ENCODE data around the gene PTPRS.

PTPRS gene

DNA sequence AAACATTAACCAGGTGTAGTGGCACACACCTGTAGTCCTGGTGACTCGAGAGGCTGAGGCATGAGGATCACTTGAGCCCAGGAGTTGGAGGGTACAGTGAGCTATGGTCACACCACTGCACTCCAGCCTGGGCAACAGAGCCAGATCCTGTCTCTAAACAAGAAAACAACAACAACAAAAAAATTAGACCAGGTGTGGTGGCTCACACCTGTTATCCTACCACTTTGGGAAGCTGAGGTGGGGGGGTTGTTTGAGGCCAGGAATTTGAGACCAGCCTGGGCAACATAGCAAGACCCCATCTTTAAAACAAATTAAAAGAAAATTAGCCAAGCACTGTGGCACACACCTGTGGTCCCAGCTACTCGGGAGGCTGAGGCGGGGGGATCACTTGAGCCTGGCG is 20.8 kb upstream of the PTPRS start:
- Histone ChIP-seq H3K27me3 (ENCODE audit: insufficient read depth, insufficient read length) (no peaks in the 10 kb centered on the region), H3K36me3 (ENCODE audit: insufficient read depth, insufficient read length, low read length) (no peaks in the 10 kb centered on the region), H3K9me3 (ENCODE audit: insufficient read depth, low read length) (no peaks in the 10 kb centered on the region), H3K4me1 (ENCODE audit: insufficient read depth, insufficient read length) (no peaks in the 10 kb centered on the region), H3K9ac (ENCODE audit: insufficient read length, low read depth) (no peak overlapping the region), H3K4me3 (ENCODE audit: insufficient read length, low read depth) (no peak overlapping the region)
- TF ChIP-seq SUZ12 (IDR thresholded peaks at IDR 0.05; ENCODE audit: extremely low read depth, insufficient read depth, insufficient read length) (no peak), ZNF274 (IDR thresholded peaks at IDR 0.05; ENCODE audit: low read depth, low read length) (no peak), YY1 (IDR thresholded peaks at IDR 0.05; ENCODE audit: insufficient read depth, insufficient read length) (no peak)
- DNase-seq (ENCODE audit: low read depth, low spot score): no peak

DNA sequence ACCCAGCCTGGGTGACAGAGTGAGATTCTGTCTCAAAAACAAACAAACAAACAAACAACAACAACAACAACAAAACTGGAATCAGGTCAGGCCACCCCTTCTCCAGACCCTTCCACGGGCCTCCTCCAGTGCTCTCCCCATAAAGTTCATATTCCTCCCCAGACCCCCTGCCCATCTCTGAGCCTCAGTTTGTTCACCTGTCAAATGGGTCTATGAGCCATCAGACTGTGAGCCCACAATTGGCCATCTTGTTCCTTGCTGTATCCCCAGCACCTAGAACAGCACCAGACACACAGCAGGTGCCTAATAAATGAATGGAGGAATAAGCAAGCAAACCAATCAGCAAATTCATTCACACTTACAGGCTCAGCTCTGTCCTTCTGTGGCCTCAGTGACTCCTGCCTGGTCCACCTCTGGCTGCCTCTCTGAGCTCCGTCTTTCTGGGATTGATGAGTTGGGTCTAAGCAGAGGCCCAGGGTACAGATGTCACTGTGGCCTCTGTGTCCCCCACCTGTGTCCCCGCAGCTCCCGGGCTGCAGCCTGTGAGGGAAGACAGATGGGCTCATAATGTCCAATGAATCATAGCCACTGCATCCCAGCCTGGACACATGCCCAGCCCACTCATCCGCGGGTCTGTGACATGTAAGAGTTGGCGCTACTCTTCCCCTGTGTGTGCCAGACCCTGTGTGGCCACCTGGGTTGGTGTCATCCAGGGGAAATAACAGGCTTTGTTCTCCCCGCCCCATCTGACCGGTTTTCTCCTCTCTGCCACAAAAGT is 19.6 kb upstream of the PTPRS start:
- DNase-seq (ENCODE audit: low read depth, low spot score): no peak
- no peaks in the 10 kb centered on the region for H3K27me3 ChIP-seq (ENCODE audit: insufficient read depth, insufficient read length)
- H3K36me3 ChIP-seq (ENCODE audit: insufficient read depth, insufficient read length, low read length): no peaks in the 10 kb centered on the region
- H3K4me1 ChIP-seq (ENCODE audit: insufficient read depth, insufficient read length): no peaks in the 10 kb centered on the region
- no peak overlapping the region for H3K4me3 ChIP-seq (ENCODE audit: insufficient read length, low read depth)
- H3K9me3 ChIP-seq (ENCODE audit: insufficient read depth, low read length): no peaks in the 10 kb centered on the region
- TF ChIP-seq SUZ12 (IDR thresholded peaks at IDR 0.05; ENCODE audit: extremely low read depth, insufficient read depth, insufficient read length) (no peak), ZNF274 (IDR thresholded peaks at IDR 0.05; ENCODE audit: low read depth, low read length) (no peak), YY1 (IDR thresholded peaks at IDR 0.05; ENCODE audit: insufficient read depth, insufficient read length) (no peak)
- no peak overlapping the region for H3K9ac ChIP-seq (ENCODE audit: insufficient read length, low read depth)

- no peak for DNase-seq (ENCODE audit: low read depth, low spot score)
- Histone ChIP-seq H3K4me3 (ENCODE audit: insufficient read length, low read depth) (no peak overlapping the region), H3K9me3 (ENCODE audit: insufficient read depth, low read length) (no peaks in the 10 kb centered on the region), H3K9ac (ENCODE audit: insufficient read length, low read depth) (no peak overlapping the region), H3K36me3 (ENCODE audit: insufficient read depth, insufficient read length, low read length) (no peaks in the 10 kb centered on the region), H3K4me1 (ENCODE audit: insufficient read depth, insufficient read length) (no peaks in the 10 kb centered on the region), H3K27me3 (ENCODE audit: insufficient read depth, insufficient read length) (no peaks in the 10 kb centered on the region)
- TF ChIP-seq SUZ12 (IDR thresholded peaks at IDR 0.05; ENCODE audit: extremely low read depth, insufficient read depth, insufficient read length) (no peak), ZNF274 (IDR thresholded peaks at IDR 0.05; ENCODE audit: low read depth, low read length) (no peak), YY1 (IDR thresholded peaks at IDR 0.05; ENCODE audit: insufficient read depth, insufficient read length) (no peak)
Measured at GRCh38 chr19:5358173-5358800, 17.7 kb upstream of the PTPRS start.

- peaks cover under 1% of the 10 kb centered on the region for H3K4me1 ChIP-seq (ENCODE audit: insufficient read depth, insufficient read length)
- H3K9ac ChIP-seq (ENCODE audit: insufficient read length, low read depth): no peak overlapping the region
- no peaks in the 10 kb centered on the region for H3K36me3 ChIP-seq (ENCODE audit: insufficient read depth, insufficient read length, low read length)
- DNase-seq (ENCODE audit: low read depth, low spot score): no peak
- TF ChIP-seq SUZ12 (IDR thresholded peaks at IDR 0.05; ENCODE audit: extremely low read depth, insufficient read depth, insufficient read length) (no peak), ZNF274 (IDR thresholded peaks at IDR 0.05; ENCODE audit: low read depth, low read length) (no peak), YY1 (IDR thresholded peaks at IDR 0.05; ENCODE audit: insufficient read depth, insufficient read length) (no peak)
- no peaks in the 10 kb centered on the region for H3K9me3 ChIP-seq (ENCODE audit: insufficient read depth, low read length)
- no peak overlapping the region for H3K4me3 ChIP-seq (ENCODE audit: insufficient read length, low read depth)
- no peaks in the 10 kb centered on the region for H3K27me3 ChIP-seq (ENCODE audit: insufficient read depth, insufficient read length)
Measured at GRCh38 chr19:5357584-5357983, 17.0 kb upstream of the PTPRS start.

- Histone ChIP-seq H3K4me3 (ENCODE audit: insufficient read length, low read depth) (no peak overlapping the region), H3K4me1 (ENCODE audit: insufficient read depth, insufficient read length) (peaks cover 7% of the 10 kb centered on the region), H3K36me3 (ENCODE audit: insufficient read depth, insufficient read length, low read length) (no peaks in the 10 kb centered on the region), H3K9me3 (ENCODE audit: insufficient read depth, low read length) (no peaks in the 10 kb centered on the region), H3K27me3 (ENCODE audit: insufficient read depth, insufficient read length) (no peaks in the 10 kb centered on the region), H3K9ac (ENCODE audit: insufficient read length, low read depth) (no peak overlapping the region)
- no peak for DNase-seq (ENCODE audit: low read depth, low spot score)
- TF ChIP-seq SUZ12 (IDR thresholded peaks at IDR 0.05; ENCODE audit: extremely low read depth, insufficient read depth, insufficient read length) (no peak), YY1 (IDR thresholded peaks at IDR 0.05; ENCODE audit: insufficient read depth, insufficient read length) (no peak), ZNF274 (IDR thresholded peaks at IDR 0.05; ENCODE audit: low read depth, low read length) (no peak)
Measured at GRCh38 chr19:5356918-5357317, 16.3 kb upstream of the PTPRS start.

- no peaks in the 10 kb centered on the region for H3K27me3 ChIP-seq (ENCODE audit: insufficient read depth, insufficient read length)
- no peak overlapping the region for H3K9ac ChIP-seq (ENCODE audit: insufficient read length, low read depth)
- H3K4me1 ChIP-seq (ENCODE audit: insufficient read depth, insufficient read length): peaks cover 7% of the 10 kb centered on the region
- H3K36me3 ChIP-seq (ENCODE audit: insufficient read depth, insufficient read length, low read length): no peaks in the 10 kb centered on the region
- no peak overlapping the region for H3K4me3 ChIP-seq (ENCODE audit: insufficient read length, low read depth)
- no peak for TF ChIP-seq YY1 (IDR thresholded peaks at IDR 0.05; ENCODE audit: insufficient read depth, insufficient read length)
- no peak for TF ChIP-seq SUZ12 (IDR thresholded peaks at IDR 0.05; ENCODE audit: extremely low read depth, insufficient read depth, insufficient read length)
- no peak for TF ChIP-seq ZNF274 (IDR thresholded peaks at IDR 0.05; ENCODE audit: low read depth, low read length)
- DNase-seq (ENCODE audit: low read depth, low spot score): no peak
- H3K9me3 ChIP-seq (ENCODE audit: insufficient read depth, low read length): no peaks in the 10 kb centered on the region
Measured at GRCh38 chr19:5356428-5356827, 15.8 kb upstream of the PTPRS start.

DNA sequence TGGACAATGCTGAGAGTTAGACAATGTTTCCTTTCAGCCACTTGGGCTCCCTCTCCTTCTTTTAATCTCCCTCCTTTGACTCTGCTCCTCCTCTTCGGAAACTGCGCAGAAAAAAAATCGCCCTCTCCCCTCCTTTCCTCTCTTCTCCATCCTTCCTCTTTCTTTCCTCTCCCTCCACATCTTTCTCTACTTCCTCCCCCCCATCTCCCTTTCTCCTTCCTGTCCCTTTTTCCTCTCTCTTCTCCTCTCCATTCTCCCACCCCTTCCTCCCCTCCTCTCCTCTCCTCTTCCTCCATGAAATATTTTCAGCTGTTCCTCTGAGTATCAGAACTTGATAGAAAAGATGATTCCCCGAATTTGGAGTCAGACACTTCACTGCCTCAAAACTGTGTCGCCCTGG is 15.1 kb upstream of the PTPRS start:
- Histone ChIP-seq H3K9me3 (ENCODE audit: insufficient read depth, low read length) (no peaks in the 10 kb centered on the region), H3K27me3 (ENCODE audit: insufficient read depth, insufficient read length) (no peaks in the 10 kb centered on the region), H3K36me3 (ENCODE audit: insufficient read depth, insufficient read length, low read length) (no peaks in the 10 kb centered on the region), H3K4me1 (ENCODE audit: insufficient read depth, insufficient read length) (peaks cover 7% of the 10 kb centered on the region), H3K4me3 (ENCODE audit: insufficient read length, low read depth) (no peak overlapping the region), H3K9ac (ENCODE audit: insufficient read length, low read depth) (no peak overlapping the region)
- TF ChIP-seq ZNF274 (IDR thresholded peaks at IDR 0.05; ENCODE audit: low read depth, low read length): no peak
- TF ChIP-seq SUZ12 (IDR thresholded peaks at IDR 0.05; ENCODE audit: extremely low read depth, insufficient read depth, insufficient read length): no peak
- no peak for DNase-seq (ENCODE audit: low read depth, low spot score)
